Transverse colon (tissue), 3 donors: Measurements from ENCODE around the gene LHX2.

ENCODE experiments used
- POLR2A ChIP-seq: fragments of 450-650 bp; IDR thresholded peaks from one replicate; pipeline ENCODE4 v1.6.1; 2016; ENCODE audit warnings: antibody characterized with exemption, mild to moderate bottlenecking, moderate library complexity
- POLR2AphosphoS5 ChIP-seq, 3 donors: sonication (generic); formaldehyde crosslinking; IDR thresholded peaks; one replicate each; pipeline ENCODE4 v1.6.1; 2016; ENCODE audit warnings: antibody characterized with exemption in 3 of 3

DNA sequence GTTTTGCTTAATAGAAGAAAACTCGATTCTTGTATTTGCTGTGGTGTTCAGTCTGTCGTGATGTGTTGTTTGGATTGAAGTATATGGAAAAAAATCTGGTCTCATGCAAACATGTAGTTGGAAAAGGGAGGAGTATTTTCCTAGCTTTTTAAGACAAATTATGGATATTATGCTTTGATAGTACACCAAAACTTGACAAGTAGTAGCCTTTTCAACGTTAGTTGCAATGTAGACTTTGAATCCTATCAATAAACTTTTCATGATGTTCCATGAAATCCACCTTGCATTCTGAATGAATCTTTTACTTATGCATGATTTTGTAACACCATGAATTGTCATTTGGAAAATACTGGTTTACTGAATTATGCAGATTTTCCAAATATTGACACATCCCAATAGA, 64.2 kb downstream of the LHX2 start:
- TF ChIP-seq POLR2AphosphoS5 (IDR thresholded peaks at IDR 0.05): no peak
- no peak for TF ChIP-seq POLR2A
